Mammary epithelial cell (primary cell): ENCODE measurements around the gene DNMT1.

Experiments
- EZH2 ChIP-seq: IDR thresholded peaks from 2 replicates; pipeline ENCODE4 v1.6.1; 2012; ENCODE audit warnings: low read length, inconsistent platforms, borderline replicate concordance
- TF ChIP-seq, protein P1 (sequence below), 2 donors: IDR thresholded peaks in 1 of 2; conservative IDR thresholded peaks in 1 of 2; 2 replicates each; pipeline ENCODE4 v1.5.1; 2011 to 2012; ENCODE audit warnings: inconsistent platforms in 2 of 2, low read length in 2 of 2, mild to moderate bottlenecking in 2 of 2, control low read depth in 1 of 2, low read depth in 1 of 2; ENCODE audit not compliant: insufficient read depth in 1 of 2; ENCODE audit errors: extremely low read depth in 1 of 2

DNA sequence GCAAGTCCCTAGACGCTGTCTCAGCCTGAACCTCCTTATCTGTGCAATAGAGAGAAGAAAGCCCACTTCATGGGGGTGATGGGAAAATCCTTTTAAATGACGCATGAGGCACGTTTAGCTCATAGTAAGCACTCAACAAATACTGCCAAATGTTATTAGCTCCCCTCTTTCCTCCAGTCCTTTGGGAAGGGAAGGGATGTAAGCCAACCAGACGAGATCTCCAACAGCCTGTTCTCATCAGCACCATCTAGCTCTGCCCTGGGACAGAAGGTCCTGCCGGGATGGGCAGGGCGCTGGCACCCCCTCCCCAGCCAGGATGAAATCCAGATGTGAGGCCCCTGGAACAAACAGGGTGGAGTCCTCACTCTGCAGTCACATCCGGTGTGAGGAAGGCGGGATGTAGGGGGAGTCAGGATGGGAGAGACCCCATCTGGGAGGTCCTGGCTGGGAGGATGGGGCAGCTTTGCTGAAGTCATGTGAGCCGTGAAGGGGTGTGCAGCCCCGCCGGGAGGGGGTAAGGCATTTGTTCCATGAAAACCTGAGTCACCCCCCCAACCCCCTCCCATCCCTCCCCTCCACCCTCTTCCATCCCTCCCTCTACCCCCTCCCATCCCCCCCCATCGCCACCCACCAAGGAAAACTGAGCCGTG, 31.7 kb upstream of the DNMT1 start:
- TF ChIP-seq, protein P1, sequence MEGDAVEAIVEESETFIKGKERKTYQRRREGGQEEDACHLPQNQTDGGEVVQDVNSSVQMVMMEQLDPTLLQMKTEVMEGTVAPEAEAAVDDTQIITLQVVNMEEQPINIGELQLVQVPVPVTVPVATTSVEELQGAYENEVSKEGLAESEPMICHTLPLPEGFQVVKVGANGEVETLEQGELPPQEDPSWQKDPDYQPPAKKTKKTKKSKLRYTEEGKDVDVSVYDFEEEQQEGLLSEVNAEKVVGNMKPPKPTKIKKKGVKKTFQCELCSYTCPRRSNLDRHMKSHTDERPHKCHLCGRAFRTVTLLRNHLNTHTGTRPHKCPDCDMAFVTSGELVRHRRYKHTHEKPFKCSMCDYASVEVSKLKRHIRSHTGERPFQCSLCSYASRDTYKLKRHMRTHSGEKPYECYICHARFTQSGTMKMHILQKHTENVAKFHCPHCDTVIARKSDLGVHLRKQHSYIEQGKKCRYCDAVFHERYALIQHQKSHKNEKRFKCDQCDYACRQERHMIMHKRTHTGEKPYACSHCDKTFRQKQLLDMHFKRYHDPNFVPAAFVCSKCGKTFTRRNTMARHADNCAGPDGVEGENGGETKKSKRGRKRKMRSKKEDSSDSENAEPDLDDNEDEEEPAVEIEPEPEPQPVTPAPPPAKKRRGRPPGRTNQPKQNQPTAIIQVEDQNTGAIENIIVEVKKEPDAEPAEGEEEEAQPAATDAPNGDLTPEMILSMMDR (conservative IDR thresholded peaks at IDR 0.05 in 1 of 2, IDR thresholded peaks at IDR 0.05 in 1 of 2; ENCODE audit: extremely low read depth in 1 of 2, insufficient read depth in 1 of 2, low read depth in 1 of 2, low read length in 2 of 2): no peak
- TF ChIP-seq EZH2: no peak
